ENCODE data around the gene MPV17L2. TPM values are rescaled to one million over a fixed set of nuclear protein-coding genes. Genes with fewer than 3 reads are reported as not detected.
A peak's percentile ranks its signal among the peaks of the same experiment; 100 is the strongest.

The MPV17L2 gene
- total and polyA plus RNA-seq, 10 of the 15 experiments (the other 5 are each of a cell fraction or from before 2014, with no cell fraction given), result 5.1 to 57.2 (median 22.9) TPM

- TF ChIP-seq KDM1A (IDR thresholded peaks at IDR 0.05; ENCODE audit: borderline replicate concordance), result no peak
- peak; percentile 79 to 90 (median 85) for TF ChIP-seq CTCF (IDR thresholded peaks at IDR 0.05 in 2 of 3, conservative IDR thresholded peaks at IDR 0.05 in 1 of 3; ENCODE audit: control insufficient read depth in 2 of 3, extremely low read depth in 1 of 3, insufficient read depth in 1 of 3, low read depth in 3 of 3, low read length in 3 of 3)
- 0 out of 2 replicates have a peak, but pooled peaks have one; percentile 16 for TF ChIP-seq SMAD5 (IDR thresholded peaks at IDR 0.05; ENCODE audit: low read depth)
- 0 out of 2 replicates have a peak, but pooled peaks have one; percentile 15 for TF ChIP-seq MEF2A (IDR thresholded peaks at IDR 0.05; ENCODE audit: insufficient read depth, low read depth, low read length)
- peak; percentile 44 for TF ChIP-seq SP1 (IDR thresholded peaks at IDR 0.05; ENCODE audit: low read depth, low read length)
- TF ChIP-seq MXI1 (IDR thresholded peaks at IDR 0.05; ENCODE audit: low read depth, low read length), result peak; percentile 90
- TF ChIP-seq SIX5 (IDR thresholded peaks at IDR 0.05; ENCODE audit: low read depth, low read length, severe bottlenecking), result no peak
- TF ChIP-seq CHD4 (IDR thresholded peaks at IDR 0.05), result no peak
- TF ChIP-seq POLR2A (IDR thresholded peaks at IDR 0.05; ENCODE audit: low read depth, low read length), result peak; percentile 68
- TF ChIP-seq EP300 (IDR thresholded peaks at IDR 0.05; ENCODE audit: borderline replicate concordance in 1 of 2, control insufficient read depth in 1 of 2, low read depth in 2 of 2, low read length in 2 of 2), result peak in 1 of 2 experiments; percentile 7; a peak in 1 of 4 replicates
- TF ChIP-seq BACH1 (IDR thresholded peaks at IDR 0.05; ENCODE audit: borderline replicate concordance), result 0 out of 2 replicates have a peak, but pooled peaks have one; percentile 10
- TF ChIP-seq NFXL1 (IDR thresholded peaks at IDR 0.05; ENCODE audit: borderline replicate concordance), result no peak
- TF ChIP-seq RAD21 (IDR thresholded peaks at IDR 0.05; ENCODE audit: insufficient read depth, low read depth, low read length), result peak; percentile 46; the same call in 1 of the 2 replicates
- TF ChIP-seq POU2F2 (IDR thresholded peaks at IDR 0.05; ENCODE audit: borderline replicate concordance, low read depth, low read length), result peak; percentile 87; the same call in 2 of the 3 replicates
- 0 out of 2 replicates have a peak, but pooled peaks have one; percentile 10 for TF ChIP-seq MAX (IDR thresholded peaks at IDR 0.05; ENCODE audit: low read depth, low read length)
- TF ChIP-seq ASH2L (IDR thresholded peaks at IDR 0.05; ENCODE audit: borderline replicate concordance, low read depth), result no peak
- no peak for TF ChIP-seq IRF3 (IDR thresholded peaks at IDR 0.05)
- no peak for TF ChIP-seq NFIC (IDR thresholded peaks at IDR 0.05; ENCODE audit: low read depth, low read length)
- TF ChIP-seq E2F4 (IDR thresholded peaks at IDR 0.05; ENCODE audit: low read depth, low read length), result no peak
- TF ChIP-seq REST (IDR thresholded peaks at IDR 0.05; ENCODE audit: low read depth, low read length), result no peak
- TF ChIP-seq TAF1 (IDR thresholded peaks at IDR 0.05; ENCODE audit: borderline replicate concordance, low read depth, low read length), result no peak; the same call in 1 of the 2 replicates
These were observed 40.6 kb upstream of the MPV17L2 start (continued) for GRCh38 chr19:18152442-18152816.

Data from GM12878 (cell line).